ENCODE data around the gene XYLT1. TPM values are rescaled to one million over a fixed set of nuclear protein-coding genes. Genes with fewer than 3 reads are reported as not detected.

Gene XYLT1
- total and polyA plus RNA-seq, 10 of the 15 experiments (the other 5 are each of a cell fraction or from before 2014, with no cell fraction given) = 0.88 to 14.8 (median 5.8) TPM

GRCh38 chr16:17358355-17358754, 112.4 kb downstream of the XYLT1 start (continued):
- TF ChIP-seq BCL11A (IDR thresholded peaks at IDR 0.05; ENCODE audit: low read depth, low read length) (no peak), PAX5 (IDR thresholded peaks at IDR 0.05; ENCODE audit: borderline replicate concordance, low read depth, low read length) (no peak)

GRCh38 chr16:17357307-17358062, 113.3 kb downstream of the XYLT1 start:
- H3K4me2 ChIP-seq (ENCODE audit: control insufficient read depth, insufficient read depth) = no peak overlapping the region
- ChIA-PET CTCF (interaction anchor here (3.4 kb wide), 1 partner anchor 10 kb away, joined by 16 read pairs; no protein-coding TSS in a partner anchor), SMC1A (ENCODE audit: uncharacterized antibody, unreplicated experiment) (interaction anchor here (1.2 to 22.0 kb wide), 4 partner anchors 10 to 109 kb away, joined by 6 to 303 read pairs (median 18); no protein-coding TSS in a partner anchor), POLR2A (interaction anchor here (0.7 to 3.1 kb wide), 4 partner anchors 10 to 108 kb away, joined by 3 to 16 read pairs (median 6); no protein-coding TSS in a partner anchor), RAD21 (ENCODE audit: unreplicated experiment) (interaction anchor here (1.3 to 1.5 kb wide), 2 partner anchors 10 to 20 kb away, joined by 3 to 5 read pairs; no protein-coding TSS in a partner anchor)
- H3K9ac ChIP-seq (ENCODE audit: control insufficient read depth, insufficient read depth, low read length) = no peak overlapping the region
- H3K27me3 ChIP-seq (replicated peaks in 1 of 2; ENCODE audit: control insufficient read depth in 2 of 2, insufficient read depth in 2 of 2, low read length in 1 of 2) = no peaks in the 10 kb centered on the region
- in situ Hi-C loops (cut with MboI) = no loop called here
- no peak for DNase-seq (ENCODE audit: low read depth, low spot score)
- H2AFZ ChIP-seq (ENCODE audit: control insufficient read depth, low read depth, low read length) = no peak overlapping the region
- H3K9me3 ChIP-seq (replicated peaks; ENCODE audit: control insufficient read depth, insufficient read depth, low read length) = no peaks in the 10 kb centered on the region
- H4K20me1 ChIP-seq (ENCODE audit: control insufficient read depth, insufficient read depth) = no peaks in the 10 kb centered on the region
- no peak for TF ChIP-seq SREBF2 (IDR thresholded peaks at IDR 0.05; ENCODE audit: low read length)
- no peak for TF ChIP-seq SMC3 (IDR thresholded peaks at IDR 0.05; ENCODE audit: borderline replicate concordance, low read length)
- 65% methylated on average over 13 of the region's 13 CpGs for WGBS (ENCODE audit: insufficient coverage, insufficient replicate concordance, low lambda C conversion rate, missing lambda C conversion rate)
- peaks cover 6% of the 10 kb centered on the region for H3K4me1 ChIP-seq (ENCODE audit: control insufficient read depth, insufficient read depth, low read length)
- intact Hi-C loops (cut with micrococcal nuclease; ENCODE audit: unreplicated experiment) = no loop called here
- FAIRE-seq = no peak
- peaks cover 0 to 3% of the 10 kb centered on the region in 2 experiments; a peak in 1 of 4 replicates for H3K36me3 ChIP-seq (ENCODE audit: control insufficient read depth in 2 of 2, insufficient read depth in 2 of 2, low read length in 1 of 2)
- no peak for ATAC-seq
- H3K27ac ChIP-seq (ENCODE audit: control insufficient read depth, insufficient read depth) = no peak overlapping the region
- H3K79me2 ChIP-seq (ENCODE audit: control insufficient read depth, insufficient read depth, low read length) = no peaks in the 10 kb centered on the region
- no TSS peak for BruUV-seq (replicated peaks)
- no peak overlapping the region for H3K4me3 ChIP-seq

All from GM12878 (cell line).